ENCODE results near the gene COL23A1. TPM values are rescaled to one million over a fixed set of nuclear protein-coding genes. Genes with fewer than 3 reads are reported as not detected.

COL23A1 gene
- polyA plus RNA-seq, 1 donor, result 6.2 TPM

GRCh38 chr5:178192244-178192643, 397.9 kb downstream of the COL23A1 start:
- DNase-seq, result no peak

GRCh38 chr5:178191661-178192060, 398.5 kb downstream of the COL23A1 start:
- no peak for DNase-seq

GRCh38 chr5:178189433-178189832, 400.8 kb downstream of the COL23A1 start:
- no peak for DNase-seq

Other genes with a start within 250 kb of the COL23A1 start
- 71.0 TPM for gene CLK4, start 36.7 kb upstream of the COL23A1 start, polyA plus RNA-seq (ENCODE audit: insufficient read length)
- gene ZNF354A, start 140.3 kb upstream of the COL23A1 start, polyA plus RNA-seq (ENCODE audit: insufficient read length), result 27.9 TPM